ENCODE results near the gene RALGDS. TPM values are rescaled to one million over a fixed set of nuclear protein-coding genes. Genes with fewer than 3 reads are reported as not detected.

The RALGDS gene
- total and polyA plus RNA-seq, 9 donors = 26.2 to 139 (median 48.8) TPM

- Histone ChIP-seq H3K27me3 (no peaks in the 10 kb centered on the region), H3K4me1 (ENCODE audit: insufficient read depth) (peaks cover 33% of the 10 kb centered on the region), H3K27ac (no peak overlapping the region), H3K9me3 (no peaks in the 10 kb centered on the region), H3K36me3 (no peaks in the 10 kb centered on the region), H3K4me3 (no peak overlapping the region)
- TF ChIP-seq EP300 (IDR thresholded peaks at IDR 0.05) (no peak), CTCF (IDR thresholded peaks at IDR 0.05) (no peak), POLR2A (IDR thresholded peaks at IDR 0.05) (no peak)
- peak in 2 of 5 donors; percentile 47 to 49 for DNase-seq
- 52 to 60% (median 54%) methylated on average over 15 to 20 of the region's 20 CpGs for WGBS, 3 donors
- intact Hi-C loops (cut with DNase I) = no loop called here
Observed at GRCh38 chr9:133113949-133114885, 6.8 kb downstream of the RALGDS start.

- Histone ChIP-seq H3K27ac (no peak overlapping the region), H3K9me3 (no peaks in the 10 kb centered on the region), H3K4me3 (no peak overlapping the region), H3K36me3 (no peaks in the 10 kb centered on the region), H3K27me3 (no peaks in the 10 kb centered on the region), H3K4me1 (ENCODE audit: insufficient read depth) (peaks cover 27% of the 10 kb centered on the region)
- 44 to 64% (median 50%) methylated on average over 19 of the region's 19 CpGs for whole genome bisulfite sequencing, 3 donors
- no peak for TF ChIP-seq CTCF (IDR thresholded peaks at IDR 0.05)
- TF ChIP-seq EP300 (IDR thresholded peaks at IDR 0.05) = no peak
- no peak for TF ChIP-seq POLR2A (IDR thresholded peaks at IDR 0.05)
- peak in 4 of 5 donors; percentile 26 to 58 (median 46) for DNase-seq
- intact Hi-C loops (cut with DNase I) = no loop called here
Observed at GRCh38 chr9:133113163-133113948, 7.7 kb downstream of the RALGDS start.

- intact Hi-C loops (cut with DNase I) = no loop called here
Observed at GRCh38 chr9:133112663-133113026, 8.4 kb downstream of the RALGDS start.

More at GRCh38 chr9:133112663-133113026, 8.4 kb downstream of the RALGDS start:
- H3K27me3 ChIP-seq = no peaks in the 10 kb centered on the region
- no peak overlapping the region for H3K4me3 ChIP-seq
- TF ChIP-seq EP300 (IDR thresholded peaks at IDR 0.05) = no peak
- TF ChIP-seq POLR2A (IDR thresholded peaks at IDR 0.05) = no peak
- no peak for TF ChIP-seq CTCF (IDR thresholded peaks at IDR 0.05)
- H3K4me1 ChIP-seq (ENCODE audit: insufficient read depth) = peaks cover 20% of the 10 kb centered on the region
- WGBS, 3 donors = 76 to 78% (median 76%) methylated on average over 7 of the region's 7 CpGs
- H3K9me3 ChIP-seq = no peaks in the 10 kb centered on the region
- H3K27ac ChIP-seq = no peak overlapping the region
- H3K36me3 ChIP-seq = no peaks in the 10 kb centered on the region
- peak in 2 of 5 donors; percentile 17 to 31 for DNase-seq
